IPS DF 6.9 (cell line): ENCODE data around the gene CES2.
"Not testable (repeated sequence)": the region's sequence is repeated elsewhere in the genome, so short reads cannot be mapped to it uniquely, and the experiment has no call there.

Source experiments
- DNase-seq: peaks from one replicate; pipeline ENCODE4 v3.0.0-alpha.2; 2013; ENCODE audit warnings: low read depth, low spot score
- H3K27ac ChIP-seq: one replicate; pipeline ENCODE4 v1.5.1; 2013; ENCODE audit warnings: low read length, control low read depth
- H3K27me3 ChIP-seq: 2 replicates; pipeline ENCODE4 v1.6.1; 2013; ENCODE audit warnings: mild to moderate bottlenecking, low read length; ENCODE audit not compliant: control insufficient read depth, insufficient read depth
- H3K36me3 ChIP-seq: 2 replicates; pipeline ENCODE4 v1.6.1; 2013; ENCODE audit warnings: low read length; ENCODE audit not compliant: control insufficient read depth, insufficient read depth
- H3K4me1 ChIP-seq: 2 replicates; pipeline ENCODE4 v1.6.1; 2013; ENCODE audit warnings: low read length; ENCODE audit not compliant: control insufficient read depth, insufficient read depth
- H3K4me3 ChIP-seq: 2 replicates; pipeline ENCODE4 v1.5.1; 2013; ENCODE audit warnings: mild to moderate bottlenecking, low read length
- H3K9me3 ChIP-seq: 2 replicates; pipeline ENCODE4 v1.6.1; 2013; ENCODE audit warnings: low read length, inconsistent platforms; ENCODE audit not compliant: control insufficient read depth, insufficient read depth
- WGBS: extraction: QIAGEN DNeasy Blood & Tissue Kit; methylation state at CpG from one replicate; pipeline ENCODE4 v1.1.7; 2013; ENCODE audit warnings: mixed read lengths, missing lambda C conversion rate; ENCODE audit not compliant: insufficient read length, insufficient coverage; 5-methylcytosine and 5-hydroxymethylcytosine counted together

The CES2 gene

DNA sequence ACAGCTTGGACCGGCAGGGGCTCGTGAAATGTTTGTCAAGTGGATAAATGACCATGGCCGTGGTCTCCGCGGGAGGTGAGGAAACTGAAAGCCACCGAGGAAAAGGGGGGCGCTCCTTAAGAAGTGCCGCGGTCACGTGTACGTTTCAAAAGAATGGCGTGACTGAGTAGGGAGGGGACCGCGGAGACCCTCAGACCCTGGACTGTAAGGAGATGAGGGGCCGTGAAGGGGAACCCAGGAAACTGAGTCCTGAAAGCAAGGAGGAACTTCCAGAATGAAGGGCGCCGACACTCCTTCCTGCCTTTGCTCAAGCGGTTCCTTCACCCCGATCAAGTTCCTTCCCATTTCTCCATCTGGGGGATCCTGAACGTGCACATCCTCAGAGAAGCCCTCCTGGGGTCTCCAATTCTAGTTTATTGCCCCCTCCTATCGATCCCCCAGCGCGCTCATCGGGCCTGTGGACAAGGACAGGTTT lies 440 bp upstream of the CES2 start:
- H3K9me3 ChIP-seq, H3K27me3 ChIP-seq, DNase-seq, H3K4me1 ChIP-seq, H3K27ac ChIP-seq, H3K36me3 ChIP-seq: not testable (repeated sequence)
- peak overlapping the region; percentile 76; the same call in 1 of the 2 replicates for H3K4me3 ChIP-seq
- WGBS: no CpG with 5 or more reads among the region's 24 CpGs

DNA sequence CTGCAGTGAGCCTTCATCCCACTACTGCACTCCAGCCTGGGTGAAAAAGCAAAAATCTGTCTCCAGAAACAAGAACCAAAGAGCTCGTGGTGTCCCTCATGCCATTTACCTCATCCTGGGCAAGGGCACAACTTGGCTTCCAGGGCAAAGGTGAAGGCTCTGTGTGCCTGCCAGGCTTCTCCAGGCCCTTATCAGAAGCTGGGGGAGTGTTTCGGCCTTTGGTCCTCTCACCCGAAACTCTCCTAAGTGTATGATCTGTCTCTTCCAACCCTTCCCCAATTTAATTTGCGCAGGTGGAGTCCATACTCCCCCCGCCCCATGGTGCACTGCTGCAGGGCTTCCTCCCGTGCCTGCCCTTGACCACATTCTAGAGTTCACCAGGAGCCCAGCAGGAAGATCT lies 1.1 kb downstream of the CES2 start:
- no peak overlapping the region for H3K4me3 ChIP-seq
- no peaks in the 10 kb centered on the region for H3K27me3 ChIP-seq
- no peak overlapping the region for H3K27ac ChIP-seq
- H3K4me1 ChIP-seq: 0 out of 2 replicates have a peak, but pooled peaks cover 2% of the 10 kb centered on the region
- H3K36me3 ChIP-seq: peaks cover 5% of the 10 kb centered on the region
- H3K9me3 ChIP-seq: no peaks in the 10 kb centered on the region
- DNase-seq: no peak
- WGBS: no CpG with 5 or more reads among the region's 6 CpGs

DNA sequence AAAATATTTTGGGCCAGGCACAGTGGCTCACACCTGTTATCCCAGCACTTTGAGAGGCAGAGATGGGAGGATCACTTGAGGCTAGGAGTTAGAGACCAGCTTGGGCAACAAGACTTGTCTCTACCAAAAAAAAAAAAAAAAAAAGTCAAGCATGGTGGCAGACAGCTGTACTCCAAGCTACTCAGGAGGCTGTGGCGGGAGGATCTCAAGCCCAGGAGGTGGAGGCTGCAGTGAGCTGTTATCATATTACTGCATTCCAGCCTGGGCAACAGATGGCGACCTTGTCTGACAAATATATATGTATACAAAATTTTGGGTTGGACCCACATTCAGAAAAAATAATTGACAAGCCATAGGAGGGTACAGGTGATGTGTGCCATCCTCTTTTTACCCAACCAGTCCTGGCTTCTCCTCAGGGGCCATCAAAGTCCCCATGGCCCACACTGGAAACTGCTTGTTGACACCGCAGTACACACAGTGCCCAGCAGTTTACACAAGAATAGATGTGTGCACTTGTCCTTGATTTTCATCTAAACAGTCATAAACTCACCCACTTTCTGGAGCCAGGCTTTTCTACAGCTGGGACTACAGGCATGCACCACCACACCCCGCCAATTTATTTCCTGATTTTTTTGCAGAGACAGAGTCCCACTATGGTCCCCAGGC lies 1.7 kb downstream of the CES2 start:
- H3K36me3 ChIP-seq: peaks cover 8% of the 10 kb centered on the region
- no peak overlapping the region for H3K4me3 ChIP-seq
- 0 out of 2 replicates have a peak, but pooled peaks cover 2% of the 10 kb centered on the region for H3K4me1 ChIP-seq
- H3K27me3 ChIP-seq: no peaks in the 10 kb centered on the region
- no peaks in the 10 kb centered on the region for H3K9me3 ChIP-seq
- no CpG with 5 or more reads among the region's 4 CpGs for WGBS
- no peak overlapping the region for H3K27ac ChIP-seq
- DNase-seq: no peak

DNA sequence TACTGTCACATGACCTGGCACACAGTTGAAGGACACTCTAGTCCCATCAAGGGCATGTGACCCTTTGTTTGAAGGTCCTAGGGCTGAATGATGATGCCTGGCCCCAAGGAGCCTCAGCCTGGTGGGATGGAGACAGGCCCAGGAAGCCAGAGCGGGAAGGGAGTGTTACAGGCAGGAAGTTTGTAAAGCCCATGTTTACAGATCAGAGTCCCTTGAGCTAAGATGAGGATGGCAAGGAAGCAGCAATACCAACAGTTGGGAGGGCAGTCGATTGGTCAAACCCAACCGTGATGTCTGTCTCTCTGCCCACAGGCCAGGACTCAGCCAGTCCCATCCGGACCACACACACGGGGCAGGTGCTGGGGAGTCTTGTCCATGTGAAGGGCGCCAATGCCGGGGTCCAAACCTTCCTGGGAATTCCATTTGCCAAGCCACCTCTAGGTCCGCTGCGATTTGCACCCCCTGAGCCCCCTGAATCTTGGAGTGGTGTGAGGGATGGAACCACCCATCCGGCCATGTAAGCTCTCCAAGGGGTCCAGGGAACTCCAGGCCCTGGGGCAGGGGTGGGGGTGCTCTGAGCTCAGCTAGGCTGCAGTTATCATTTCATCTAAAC lies 2.5 kb downstream of the CES2 start:
- DNase-seq: no peak
- Histone ChIP-seq H3K4me1 (0 out of 2 replicates have a peak, but pooled peaks cover 2% of the 10 kb centered on the region), H3K36me3 (peaks cover 10% of the 10 kb centered on the region), H3K27ac (no peak overlapping the region), H3K9me3 (no peaks in the 10 kb centered on the region), H3K27me3 (no peaks in the 10 kb centered on the region), H3K4me3 (no peak overlapping the region)
- no CpG with 5 or more reads among the region's 10 CpGs for WGBS

DNA sequence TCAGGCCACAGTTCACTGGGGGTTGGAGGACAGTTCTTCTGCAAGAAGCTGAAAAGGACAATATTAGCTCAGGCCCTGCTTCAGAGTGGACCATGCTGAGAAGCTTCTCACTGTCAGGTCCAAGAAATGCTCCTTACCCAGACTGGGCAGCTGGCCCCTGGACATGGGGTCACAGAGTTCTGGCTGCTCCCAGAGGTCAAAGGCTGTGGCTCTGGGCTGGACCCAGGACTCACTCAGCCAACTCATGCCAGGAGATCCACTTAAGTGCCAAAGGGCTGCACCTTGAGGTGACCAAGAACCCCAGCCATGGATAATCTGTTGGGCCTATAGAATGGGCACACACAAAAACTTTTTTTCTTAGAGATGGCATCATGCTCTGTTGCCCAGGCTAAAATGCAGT lies 4.0 kb downstream of the CES2 start:
- no peak for DNase-seq
- H3K4me3 ChIP-seq: no peak overlapping the region
- no peaks in the 10 kb centered on the region for H3K4me1 ChIP-seq
- H3K27me3 ChIP-seq: no peaks in the 10 kb centered on the region
- peaks cover 10% of the 10 kb centered on the region for H3K36me3 ChIP-seq
- no peaks in the 10 kb centered on the region for H3K9me3 ChIP-seq
- no peak overlapping the region for H3K27ac ChIP-seq

DNA sequence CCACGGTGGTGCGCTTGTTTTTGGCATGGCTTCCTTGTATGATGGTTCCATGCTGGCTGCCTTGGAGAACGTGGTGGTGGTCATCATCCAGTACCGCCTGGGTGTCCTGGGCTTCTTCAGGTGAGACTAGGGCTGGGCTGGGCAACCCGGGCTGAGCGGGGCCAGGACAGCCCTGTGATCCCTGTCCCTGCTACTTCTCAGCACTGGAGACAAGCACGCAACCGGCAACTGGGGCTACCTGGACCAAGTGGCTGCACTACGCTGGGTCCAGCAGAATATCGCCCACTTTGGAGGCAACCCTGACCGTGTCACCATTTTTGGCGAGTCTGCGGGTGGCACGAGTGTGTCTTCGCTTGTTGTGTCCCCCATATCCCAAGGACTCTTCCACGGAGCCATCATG lies 4.9 kb downstream of the CES2 start:
- no peak overlapping the region for H3K4me3 ChIP-seq
- no CpG with 5 or more reads among the region's 16 CpGs for WGBS
- H3K27ac ChIP-seq: no peak overlapping the region
- H3K9me3 ChIP-seq: no peaks in the 10 kb centered on the region
- H3K4me1 ChIP-seq: no peaks in the 10 kb centered on the region
- peaks cover 10% of the 10 kb centered on the region for H3K36me3 ChIP-seq
- no peak for DNase-seq
- H3K27me3 ChIP-seq: no peaks in the 10 kb centered on the region

DNA sequence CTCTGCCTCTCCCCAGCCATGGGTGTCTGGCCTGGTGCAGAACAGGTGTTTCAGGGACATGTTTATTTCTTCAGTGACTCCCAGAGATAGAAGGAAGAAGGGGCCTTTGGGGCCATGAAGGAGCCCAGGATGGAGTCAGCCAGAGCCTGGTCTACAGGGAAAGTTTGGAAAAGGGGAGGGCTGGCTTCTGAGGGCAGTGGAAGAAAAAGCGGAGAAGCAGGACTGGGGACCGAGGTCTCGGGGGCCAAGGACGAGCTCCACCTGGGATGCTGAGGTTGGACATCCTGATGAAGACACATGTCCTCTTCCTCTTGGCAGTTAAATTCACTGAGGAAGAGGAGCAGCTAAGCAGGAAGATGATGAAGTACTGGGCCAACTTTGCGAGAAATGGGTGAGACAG lies 7.7 kb downstream of the CES2 start:
- H3K27me3 ChIP-seq: peaks cover 6% of the 10 kb centered on the region; the same call in 1 of the 2 replicates
- H3K4me3 ChIP-seq: no peak overlapping the region
- H3K9me3 ChIP-seq: no peaks in the 10 kb centered on the region
- no peak overlapping the region for H3K27ac ChIP-seq
- peaks cover 10% of the 10 kb centered on the region for H3K36me3 ChIP-seq
- DNase-seq: no peak
- 0 out of 2 replicates have a peak, but pooled peaks cover 1% of the 10 kb centered on the region for H3K4me1 ChIP-seq
- no CpG with 5 or more reads among the region's 5 CpGs for WGBS

DNA sequence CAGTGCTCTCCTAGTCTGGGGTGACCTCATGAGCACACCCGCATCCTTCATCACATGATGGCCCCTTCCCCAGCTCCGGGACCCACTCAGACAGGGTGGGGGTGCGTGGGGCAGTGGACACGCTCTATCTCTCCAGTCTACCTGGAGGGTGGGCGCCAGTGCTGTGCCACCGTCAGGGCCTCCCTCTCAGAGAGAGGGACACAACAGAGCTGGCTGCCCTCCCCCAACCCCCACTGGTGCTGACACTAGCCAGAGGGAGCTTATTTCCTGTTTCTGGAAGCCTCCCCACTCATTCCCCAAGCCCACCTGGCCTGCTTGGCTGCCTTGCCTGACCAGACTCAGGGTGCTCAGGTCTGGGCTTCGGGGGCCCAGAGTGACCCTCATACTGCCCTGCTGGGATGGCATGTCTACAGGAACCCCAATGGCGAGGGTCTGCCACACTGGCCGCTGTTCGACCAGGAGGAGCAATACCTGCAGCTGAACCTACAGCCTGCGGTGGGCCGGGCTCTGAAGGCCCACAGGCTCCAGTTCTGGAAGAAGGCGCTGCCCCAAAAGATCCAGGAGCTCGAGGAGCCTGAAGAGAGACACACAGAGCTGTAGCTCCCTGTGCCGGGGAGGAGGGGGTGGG lies 8.2 kb downstream of the CES2 start:
- Histone ChIP-seq H3K36me3 (peaks cover 10% of the 10 kb centered on the region), H3K4me1 (0 out of 2 replicates have a peak, but pooled peaks cover 1% of the 10 kb centered on the region), H3K27ac (no peak overlapping the region), H3K4me3 (no peak overlapping the region), H3K9me3 (no peaks in the 10 kb centered on the region), H3K27me3 (peaks cover 12% of the 10 kb centered on the region)
- no CpG with 5 or more reads among the region's 15 CpGs for WGBS
- no peak for DNase-seq

DNA sequence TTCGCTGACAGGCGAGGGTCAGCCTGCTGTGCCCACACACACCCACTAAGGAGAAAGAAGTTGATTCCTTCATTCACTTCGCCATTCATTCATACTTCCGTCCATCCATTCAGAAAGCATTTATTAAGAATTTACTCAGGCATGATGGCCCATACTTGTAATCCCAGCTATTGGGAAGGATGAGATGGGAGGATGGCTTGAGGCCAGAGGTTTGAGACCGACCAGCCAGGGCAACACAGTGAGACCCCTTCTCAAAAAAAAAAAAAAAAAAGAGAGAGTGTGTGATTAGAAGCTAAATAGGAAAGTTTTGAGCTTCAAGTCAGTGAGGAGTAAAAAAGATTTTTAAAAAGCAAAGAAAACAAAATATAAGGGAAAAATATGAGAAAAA lies 8.7 kb downstream of the CES2 start:
- Histone ChIP-seq H3K9me3 (no peaks in the 10 kb centered on the region), H3K27ac (no peak overlapping the region), H3K4me1 (0 out of 2 replicates have a peak, but pooled peaks cover 1% of the 10 kb centered on the region), H3K27me3 (peaks cover 17% of the 10 kb centered on the region), H3K4me3 (no peak overlapping the region), H3K36me3 (peaks cover 10% of the 10 kb centered on the region)
- DNase-seq: no peak
- no CpG with 5 or more reads among the region's 5 CpGs for WGBS

DNA sequence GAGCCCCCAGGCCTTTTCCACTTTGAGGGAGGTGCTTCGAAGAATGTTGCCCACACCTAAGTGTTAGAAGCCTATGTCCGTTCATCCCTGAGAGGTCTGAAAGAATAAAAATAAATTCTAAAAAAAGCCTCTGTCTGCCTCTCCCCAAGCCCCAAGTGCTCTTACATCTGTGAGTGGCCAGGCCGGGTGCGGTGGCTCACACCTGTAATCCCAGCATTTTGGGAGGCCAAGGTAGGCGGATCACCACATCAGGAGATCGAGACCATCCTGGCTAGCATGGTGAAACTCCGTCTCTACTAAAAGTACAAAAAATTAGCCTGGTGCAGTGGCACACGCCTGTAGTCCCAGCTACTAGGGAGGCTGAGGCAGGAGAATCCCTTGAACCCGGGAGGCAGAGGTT lies 9.7 kb downstream of the CES2 start:
- H3K27ac ChIP-seq, H3K9me3 ChIP-seq, DNase-seq, H3K36me3 ChIP-seq, H3K4me1 ChIP-seq, H3K4me3 ChIP-seq: not testable (repeated sequence)
- peaks cover 25% of the 10 kb centered on the region for H3K27me3 ChIP-seq
- no CpG with 5 or more reads among the region's 9 CpGs for WGBS
